ENCODE results near the gene ZBTB22.

Gene ZBTB22

GRCh38 chr6:33289784-33290315 lies 27.7 kb downstream of the ZBTB22 start:
- Histone ChIP-seq H3K9me3 (ENCODE audit: insufficient read depth, low read length, severe bottlenecking) (no peaks in the 10 kb centered on the region), H3K4me1 (ENCODE audit: insufficient read depth, low read length) (peaks cover 35% of the 10 kb centered on the region), H3K36me3 (ENCODE audit: insufficient read depth, low read length) (peaks cover 62% of the 10 kb centered on the region), H3K27me3 (ENCODE audit: insufficient read depth, low read length, poor library complexity) (no peaks in the 10 kb centered on the region), H3K4me2 (ENCODE audit: insufficient read depth, low read length) (peak overlapping the region; percentile 91), H3K9ac (ENCODE audit: low read depth, low read length) (peak overlapping the region; percentile 72), H3K27ac (ENCODE audit: low read length) (peak overlapping the region; percentile 88), H2AFZ (ENCODE audit: low read depth, low read length) (peak overlapping the region; percentile 91), H4K20me1 (ENCODE audit: insufficient read depth, low read length) (no peaks in the 10 kb centered on the region), H3K79me2 (ENCODE audit: insufficient read depth, low read length) (peaks cover 43% of the 10 kb centered on the region), H3K4me3 (ENCODE audit: low read depth in 1 of 2, low read length in 2 of 2) (peak overlapping the region; percentile 75 to 92)
- TF ChIP-seq EZH2 (IDR thresholded peaks at IDR 0.05; ENCODE audit: borderline replicate concordance, low read depth, low read length, severe bottlenecking) (no peak), CTCF (IDR thresholded peaks at IDR 0.05; ENCODE audit: borderline replicate concordance, extremely low read depth, low read length, poor library complexity, severe bottlenecking) (no peak)
- DNase-seq (no peak), ATAC-seq (ENCODE audit: insufficient read depth, low read depth) (no peak; the same call in 2 of the 3 replicates)

GRCh38 chr6:33288921-33289783 lies 28.4 kb downstream of the ZBTB22 start, which contains the start of the genes PFDN6 and WDR46:
Gene PFDN6, plus strand, starts transcription at chr6:33289601. Its CDS starts 256 bp downstream, at chr6:33289857.
Gene WDR46, minus strand, starts transcription at chr6:33289239. Its CDS starts 69 bp downstream, at chr6:33289170.
- Histone ChIP-seq H3K9ac (ENCODE audit: low read depth, low read length) (peak within 1 kb of the TSS; percentile 72), H3K4me1 (ENCODE audit: insufficient read depth, low read length) (peaks cover 35% of the 10 kb centered on the region), H3K4me2 (ENCODE audit: insufficient read depth, low read length) (peak within 1 kb of the TSS; percentile 91), H3K27me3 (ENCODE audit: insufficient read depth, low read length, poor library complexity) (no peaks in the 10 kb centered on the region), H3K27ac (ENCODE audit: low read length) (peak within 1 kb of the TSS; percentile 88), H3K9me3 (ENCODE audit: insufficient read depth, low read length, severe bottlenecking) (no peaks in the 10 kb centered on the region), H2AFZ (ENCODE audit: low read depth, low read length) (peak within 1 kb of the TSS; percentile 91), H4K20me1 (ENCODE audit: insufficient read depth, low read length) (no peaks in the 10 kb centered on the region), H3K79me2 (ENCODE audit: insufficient read depth, low read length) (peaks cover 43% of the 10 kb centered on the region), H3K4me3 (ENCODE audit: low read depth in 1 of 2, low read length in 2 of 2) (peak within 1 kb of the TSS; percentile 75 to 92), H3K36me3 (ENCODE audit: insufficient read depth, low read length) (peaks cover 68% of the 10 kb centered on the region)
- ATAC-seq (ENCODE audit: insufficient read depth, low read depth) (peak; percentile 96), DNase-seq (peak; percentile 89)
- no peak for TF ChIP-seq EZH2 (IDR thresholded peaks at IDR 0.05; ENCODE audit: borderline replicate concordance, low read depth, low read length, severe bottlenecking)

- H3K27ac ChIP-seq (ENCODE audit: low read length): peak overlapping the region; percentile 88
- H3K9ac ChIP-seq (ENCODE audit: low read depth, low read length): peak overlapping the region; percentile 72
- ATAC-seq (ENCODE audit: insufficient read depth, low read depth) (no peak), DNase-seq (no peak)
- peaks cover 43% of the 10 kb centered on the region for H3K79me2 ChIP-seq (ENCODE audit: insufficient read depth, low read length)
- peak overlapping the region; percentile 75 to 92; a peak in 3 of 4 replicates for H3K4me3 ChIP-seq (ENCODE audit: low read depth in 1 of 2, low read length in 2 of 2)
- TF ChIP-seq EZH2 (IDR thresholded peaks at IDR 0.05; ENCODE audit: borderline replicate concordance, low read depth, low read length, severe bottlenecking) (no peak), CTCF (IDR thresholded peaks at IDR 0.05; ENCODE audit: borderline replicate concordance, extremely low read depth, low read length, poor library complexity, severe bottlenecking) (no peak)
- H3K4me2 ChIP-seq (ENCODE audit: insufficient read depth, low read length): peak overlapping the region; percentile 91
- H3K4me1 ChIP-seq (ENCODE audit: insufficient read depth, low read length): peaks cover 35% of the 10 kb centered on the region
- H3K36me3 ChIP-seq (ENCODE audit: insufficient read depth, low read length): peaks cover 67% of the 10 kb centered on the region
- no peaks in the 10 kb centered on the region for H3K9me3 ChIP-seq (ENCODE audit: insufficient read depth, low read length, severe bottlenecking)
- H4K20me1 ChIP-seq (ENCODE audit: insufficient read depth, low read length): no peaks in the 10 kb centered on the region
- H2AFZ ChIP-seq (ENCODE audit: low read depth, low read length): peak overlapping the region; percentile 91
- no peaks in the 10 kb centered on the region for H3K27me3 ChIP-seq (ENCODE audit: insufficient read depth, low read length, poor library complexity)
These were observed 29.2 kb downstream of the ZBTB22 start for GRCh38 chr6:33288141-33288920.
